IMR-90 (cell line): ENCODE data around the gene FBXW7. TPM values are rescaled to one million over a fixed set of nuclear protein-coding genes. Genes with fewer than 3 reads are reported as not detected.
A peak's percentile ranks its signal among the peaks of the same experiment; 100 is the strongest.

ENCODE experiments used
- ATAC-seq: fragments of 200-7000 bp; cut with Tn5 transposase; 2 replicates; pipeline ENCODE4 v1.9.1; 2020; ENCODE audit warnings: low read depth, mild to moderate bottlenecking, moderate library complexity
- BruUV-seq: library from RNA; stranded (reverse); fragments of 400-500 nt; replicated peaks from 2 replicates; lab custom pipeline; 2021; lab: Mats Ljungman, UMichigan
- CTCF ChIA-PET: fragments of 300-600 bp; formaldehyde crosslinking; extraction: SDS; loops from one replicate; lab custom pipeline; 2021; ENCODE audit warnings: antibody characterized with exemption; lab: Yijun Ruan, JAX
- POLR2A ChIA-PET: fragments of 300-600 bp; sonication (Branson Sonifier 250); formaldehyde crosslinking; loops from one replicate; lab custom pipeline; 2022; ENCODE audit warnings: antibody characterized with exemption; ENCODE audit not compliant: unreplicated experiment; lab: Charles Lee
- DNase-seq: peaks from one replicate; pipeline ENCODE4 v3.0.0; 2013
- H2AFZ ChIP-seq: replicated peaks from 2 replicates; pipeline ENCODE3; 2013; ENCODE audit warnings: low read length, mild to moderate bottlenecking; ENCODE audit not compliant: poor library complexity
- H2AK5ac ChIP-seq: 2 replicates; pipeline ENCODE4 v1.6.1; 2013; ENCODE audit warnings: low read depth, low read length, inconsistent platforms
- H2AK9ac ChIP-seq: replicated peaks from 2 replicates; pipeline ENCODE3; 2013; ENCODE audit warnings: mild to moderate bottlenecking, low read depth, low read length, moderate library complexity; ENCODE audit not compliant: poor library complexity
- H2BK120ac ChIP-seq: 2 replicates; pipeline ENCODE4 v1.6.1; 2013; ENCODE audit warnings: low read depth, low read length, inconsistent platforms
- H2BK15ac ChIP-seq: 3 replicates; pipeline ENCODE4 v1.6.1; 2013; ENCODE audit warnings: low read depth, low read length, inconsistent platforms
- H2BK20ac ChIP-seq: 2 replicates; pipeline ENCODE4 v1.6.1; 2013; ENCODE audit warnings: low read depth, mild to moderate bottlenecking, inconsistent platforms, low read length, moderate library complexity
- H2BK5ac ChIP-seq: 2 replicates; pipeline ENCODE4 v1.6.1; 2013; ENCODE audit warnings: mild to moderate bottlenecking, low read depth, low read length, inconsistent platforms; ENCODE audit not compliant: poor library complexity, severe bottlenecking
- H3K14ac ChIP-seq: replicated peaks from 2 replicates; pipeline ENCODE4 v1.6.1; 2013; ENCODE audit warnings: low read depth, low read length, inconsistent platforms
- H3K18ac ChIP-seq: 2 replicates; pipeline ENCODE4 v1.6.1; 2013; ENCODE audit warnings: low read depth, low read length, control low read depth
- H3K23ac ChIP-seq: 2 replicates; pipeline ENCODE4 v1.6.1; 2013; ENCODE audit warnings: low read depth, low read length, inconsistent platforms
- H3K27ac ChIP-seq: 2 replicates; pipeline ENCODE4 v1.5.1; 2013; ENCODE audit warnings: mild to moderate bottlenecking, control low read depth, low read length; ENCODE audit not compliant: insufficient read depth
- H3K27me3 ChIP-seq: 2 replicates; pipeline ENCODE4 v1.6.1; 2013; ENCODE audit warnings: low read length; ENCODE audit not compliant: control insufficient read depth, insufficient read depth
- H3K36me3 ChIP-seq: 2 replicates; pipeline ENCODE4 v1.6.1; 2013; ENCODE audit warnings: low read length, mixed read lengths; ENCODE audit not compliant: control insufficient read depth, insufficient read depth
- H3K4ac ChIP-seq: 2 replicates; pipeline ENCODE4 v1.6.1; 2013; ENCODE audit warnings: low read depth, low read length, inconsistent platforms
- H3K4me1 ChIP-seq: 2 replicates; pipeline ENCODE4 v1.6.1; 2013; ENCODE audit warnings: low read length, mixed read lengths; ENCODE audit not compliant: control insufficient read depth, insufficient read depth
- H3K4me2 ChIP-seq: 2 replicates; pipeline ENCODE4 v1.6.1; 2013; ENCODE audit warnings: low read depth, mild to moderate bottlenecking, control low read depth, low read length, moderate library complexity
- H3K4me3 ChIP-seq: 2 replicates; pipeline ENCODE4 v1.5.1; 2013; ENCODE audit warnings: low read depth, mild to moderate bottlenecking, control low read depth, low read length, moderate library complexity; ENCODE audit not compliant: insufficient read depth
- H3K56ac ChIP-seq: 2 replicates; pipeline ENCODE4 v1.6.1; 2013; ENCODE audit warnings: low read length, inconsistent platforms; ENCODE audit not compliant: insufficient read depth; ENCODE audit errors: extremely low read depth
- H3K79me1 ChIP-seq, 2 experiments: 2 replicates each; pipeline ENCODE4 v1.6.1; 2013; ENCODE audit warnings: low read length in 2 of 2, inconsistent platforms in 1 of 2, low read depth in 1 of 2
- H3K9ac ChIP-seq: 2 replicates; pipeline ENCODE4 v1.6.1; 2013; ENCODE audit warnings: low read depth, low read length, control low read depth
- H3K9me1 ChIP-seq: 2 replicates; pipeline ENCODE4 v1.6.1; 2013; ENCODE audit warnings: low read length, inconsistent platforms; ENCODE audit not compliant: insufficient read depth
- H3K9me3 ChIP-seq: 2 replicates; pipeline ENCODE4 v1.6.1; 2013; ENCODE audit warnings: low read length; ENCODE audit not compliant: control insufficient read depth, insufficient read depth
- H4K20me1 ChIP-seq: 2 replicates; pipeline ENCODE4 v1.6.1; 2013; ENCODE audit warnings: low read length, inconsistent platforms; ENCODE audit not compliant: insufficient read depth
- H4K5ac ChIP-seq: 2 replicates; pipeline ENCODE4 v1.6.1; 2013; ENCODE audit warnings: mild to moderate bottlenecking, low read depth, low read length, control low read depth
- H4K8ac ChIP-seq, 2 experiments: 2 replicates each; pipeline ENCODE4 v1.6.1; 2013; ENCODE audit warnings: low read depth in 2 of 2, low read length in 2 of 2, control low read depth in 1 of 2, inconsistent platforms in 1 of 2
- H4K91ac ChIP-seq: 2 replicates; pipeline ENCODE4 v1.6.1; 2013; ENCODE audit warnings: low read depth, low read length, inconsistent platforms; ENCODE audit not compliant: insufficient read depth
- BHLHE40 ChIP-seq: fragments of 150-350 bp; IDR thresholded peaks from 2 replicates; pipeline ENCODE4 v1.6.1; 2016; ENCODE audit warnings: mild to moderate bottlenecking, low read depth, low read length
- RAD21 ChIP-seq: IDR thresholded peaks from 2 replicates; pipeline ENCODE4 v1.6.1; 2012; ENCODE audit warnings: low read length, improper control_type of control experiment
- WGBS, 2 experiments: methylation state at CpG; one replicate each; pipeline versions ENCODE4 v1.1.5 to v1.1.7; 2013; ENCODE audit warnings: missing lambda C conversion rate in 2 of 2; ENCODE audit not compliant: insufficient read length in 1 of 2; ENCODE audit errors: extremely low coverage in 2 of 2; 5-methylcytosine and 5-hydroxymethylcytosine counted together
- dilution Hi-C: fragments of 300-500 bp; cut with HindIII; formaldehyde crosslinking; loops from one replicate; pipeline ENCODE4 v1.14.3; 2018; ENCODE audit warnings: low sequenced_read_pairs; ENCODE audit not compliant: unreplicated experiment
- in situ Hi-C: fragments of 300-500 bp; cut with MboI; formaldehyde crosslinking; loops from 3 replicates; pipeline ENCODE4 v1.14.3; 2019; ENCODE audit warnings: low sequenced_read_pairs, inconsistent platforms, mixed read lengths
- intact Hi-C: fragments of 100-400 bp; cut with micrococcal nuclease; formaldehyde crosslinking; loops from 2 replicates; pipeline ENCODE4 v1.10.0; 2022
- polyA plus RNA-seq, 3 experiments: library from polyadenylated mRNA; depleted of rRNA; stranded (reverse); fragments of >200 nt; gene quantifications; 2 replicates each; pipeline ENCODE4 v1.2.3, GENCODE V29; 2012; ENCODE audit warnings: low replicate concordance in 1 of 3
- total RNA-seq: library from RNA; depleted of rRNA; stranded (reverse); fragments of >200 nt; gene quantifications from 2 replicates; pipeline ENCODE4 v1.2.3, GENCODE V29; 2012

FBXW7 gene
- total and polyA plus RNA-seq, 2 of the 4 experiments (the other 2 are of a cell fraction), result 7.2 to 27.4 TPM

GRCh38 chr4:152310257-152310656 is 225.6 kb downstream of the FBXW7 start:
- no CpG with 5 or more reads among the region's 2 CpGs for WGBS, 2 experiments
- Histone ChIP-seq H3K23ac (no peak overlapping the region), H3K36me3 (no peaks in the 10 kb centered on the region), H3K14ac (no peak overlapping the region), H3K4me2 (no peak overlapping the region), H2BK15ac (peak overlapping the region; percentile 24; the same call in 1 of the 3 replicates), H3K4me3 (no peak overlapping the region), H2AFZ (no peak overlapping the region), H3K4me1 (0 out of 2 replicates have a peak, but pooled peaks cover 2% of the 10 kb centered on the region), H3K9me1 (peaks cover 3% of the 10 kb centered on the region; the same call in 1 of the 2 replicates), H2BK5ac (no peak overlapping the region), H3K56ac (no peak overlapping the region), H2BK20ac (no peak overlapping the region), H4K20me1 (no peaks in the 10 kb centered on the region), H4K8ac (no peak overlapping the region), H2BK120ac (no peak overlapping the region; the same call in 1 of the 2 replicates), H3K18ac (no peak overlapping the region), H4K5ac (no peak overlapping the region), H2AK9ac (no peak overlapping the region), H3K9ac (no peak overlapping the region), H4K91ac (no peak overlapping the region), H3K27ac (no peak overlapping the region), H3K9me3 (no peaks in the 10 kb centered on the region), H3K27me3 (peaks cover 22% of the 10 kb centered on the region), H2AK5ac (peak overlapping the region; percentile 46; the same call in 1 of the 2 replicates), H3K4ac (no peak overlapping the region), H3K79me1 (no peaks in the 10 kb centered on the region)
- ATAC-seq (peak; percentile 89), DNase-seq (peak; percentile 82)
- ChIA-PET POLR2A (no interaction called here), CTCF (no interaction called here)
- in situ Hi-C loops (no loop called here), intact Hi-C loops (no loop called here), dilution Hi-C loops (no loop called here)
- TF ChIP-seq BHLHE40 (0 out of 2 replicates have a peak, but pooled peaks have one; percentile 34), RAD21 (no peak)
- BruUV-seq, result no TSS peak
